Upper lobe of right lung (tissue), 1 donor: Measurements from ENCODE around the gene EFCAB9. TPM values are rescaled to one million over a fixed set of nuclear protein-coding genes. Genes with fewer than 3 reads are reported as not detected.

ENCODE experiments used
- ATAC-seq: fragments of 200-7000 bp; cut with Tn5 transposase; one replicate; pipeline ENCODE4 v1.9.1; 2020; ENCODE audit warnings: mild to moderate bottlenecking, moderate library complexity
- DNase-seq: peaks from one replicate; pipeline ENCODE4 v3.0.0-alpha.2; 2020
- H3K27ac ChIP-seq: fragments of 200-600 bp; one replicate; pipeline ENCODE4 v1.8.0; 2022
- H3K27me3 ChIP-seq: fragments of 200-600 bp; one replicate; pipeline ENCODE4 v1.8.0; 2022; ENCODE audit warnings: mild to moderate bottlenecking
- H3K36me3 ChIP-seq: fragments of 200-600 bp; one replicate; pipeline ENCODE4 v1.8.0; 2022
- H3K4me1 ChIP-seq: fragments of 200-600 bp; one replicate; pipeline ENCODE4 v1.8.0; 2022
- H3K4me3 ChIP-seq: fragments of 200-600 bp; one replicate; pipeline ENCODE4 v1.8.0; 2022; ENCODE audit warnings: mild to moderate bottlenecking
- H3K9me3 ChIP-seq: fragments of 200-600 bp; one replicate; pipeline ENCODE4 v1.8.0; 2022
- CTCF ChIP-seq: fragments of 200-600 bp; IDR thresholded peaks from one replicate; pipeline ENCODE4 v1.8.0; 2022; ENCODE audit warnings: antibody characterized with exemption
- intact Hi-C: fragments of 100-400 bp; cut with DNase I; formaldehyde crosslinking; loops from one replicate; pipeline ENCODE4 v1.11.0; 2022
- total RNA-seq: library from RNA; stranded (reverse); fragmentation: NEBNext Ultra II Directional; extraction: Animal tissue kit (Norgen Biotek cat#: 25700); gene quantifications from one replicate; pipeline ENCODE4 v1.2.1, GENCODE V29; 2021
- donor health status: DM: no; HTN: yes; CAD: no; lungs with severe emphysema.

Gene EFCAB9
- total RNA-seq, 1 donor from 2014 or later = not detected

GRCh38 chr5:172238334-172238733, 44.4 kb downstream of the EFCAB9 start:
- DNase-seq (no peak), ATAC-seq (no peak)
- no peak for TF ChIP-seq CTCF
- Histone ChIP-seq H3K27me3 (no peaks in the 10 kb centered on the region), H3K36me3 (peaks cover 8% of the 10 kb centered on the region), H3K4me1 (peaks cover 10% of the 10 kb centered on the region), H3K27ac (no peak overlapping the region), H3K9me3 (no peaks in the 10 kb centered on the region), H3K4me3 (no peak overlapping the region)
- intact Hi-C loops = no loop called here

GRCh38 chr5:172243302-172243701, 49.3 kb downstream of the EFCAB9 start:
- H3K4me3 ChIP-seq = no peak overlapping the region
- no peaks in the 10 kb centered on the region for H3K9me3 ChIP-seq
- intact Hi-C loops = no loop called here
- H3K27me3 ChIP-seq = no peaks in the 10 kb centered on the region
- no peaks in the 10 kb centered on the region for H3K4me1 ChIP-seq
- ATAC-seq (no peak), DNase-seq (no peak)
- TF ChIP-seq CTCF = no peak
- no peak overlapping the region for H3K27ac ChIP-seq
- no peaks in the 10 kb centered on the region for H3K36me3 ChIP-seq

- Histone ChIP-seq H3K9me3 (no peaks in the 10 kb centered on the region), H3K4me1 (no peaks in the 10 kb centered on the region), H3K36me3 (no peaks in the 10 kb centered on the region), H3K27ac (no peak overlapping the region), H3K27me3 (no peaks in the 10 kb centered on the region), H3K4me3 (no peak overlapping the region)
- TF ChIP-seq CTCF = no peak
- DNase-seq (no peak), ATAC-seq (no peak)
- intact Hi-C loops = no loop called here
Measured at GRCh38 chr5:172245046-172245445, 51.1 kb downstream of the EFCAB9 start.

GRCh38 chr5:172245703-172246125, 51.7 kb downstream of the EFCAB9 start:
- no peaks in the 10 kb centered on the region for H3K9me3 ChIP-seq
- H3K36me3 ChIP-seq = no peaks in the 10 kb centered on the region
- no peak for TF ChIP-seq CTCF
- no peak overlapping the region for H3K27ac ChIP-seq
- intact Hi-C loops = no loop called here
- H3K27me3 ChIP-seq = no peaks in the 10 kb centered on the region
- DNase-seq (no peak), ATAC-seq (no peak)
- no peaks in the 10 kb centered on the region for H3K4me1 ChIP-seq
- no peak overlapping the region for H3K4me3 ChIP-seq

GRCh38 chr5:172248637-172249036, 54.7 kb downstream of the EFCAB9 start:
- Histone ChIP-seq H3K4me3 (no peak overlapping the region), H3K36me3 (no peaks in the 10 kb centered on the region), H3K27ac (no peak overlapping the region), H3K4me1 (no peaks in the 10 kb centered on the region), H3K27me3 (no peaks in the 10 kb centered on the region), H3K9me3 (no peaks in the 10 kb centered on the region)
- TF ChIP-seq CTCF = no peak
- DNase-seq = no peak
- intact Hi-C loops = no loop called here
- no peak for ATAC-seq

- intact Hi-C loops = no loop called here
- ATAC-seq = no peak
Measured at GRCh38 chr5:172251419-172251818, 57.4 kb downstream of the EFCAB9 start.

More at GRCh38 chr5:172251419-172251818, 57.4 kb downstream of the EFCAB9 start:
- H3K27ac ChIP-seq = no peak overlapping the region
- no peak overlapping the region for H3K4me3 ChIP-seq
- DNase-seq = no peak
- no peak for TF ChIP-seq CTCF
- no peaks in the 10 kb centered on the region for H3K4me1 ChIP-seq
- H3K27me3 ChIP-seq = no peaks in the 10 kb centered on the region
- H3K9me3 ChIP-seq = no peaks in the 10 kb centered on the region
- H3K36me3 ChIP-seq = no peaks in the 10 kb centered on the region
